H7 (cell line): Measurements from ENCODE around the gene HFE. TPM values are rescaled to one million over a fixed set of nuclear protein-coding genes. Genes with fewer than 3 reads are reported as not detected.
"Not testable (repeated sequence)": the region's sequence is repeated elsewhere in the genome, so short reads cannot be mapped to it uniquely, and the experiment has no call there.

Experiments used
- DNase-seq: peaks from one replicate; pipeline ENCODE4 v3.0.0; 2012
- H3K27me3 ChIP-seq: 2 replicates; pipeline ENCODE4 v1.6.0; 2011; ENCODE audit warnings: mild to moderate bottlenecking, low read length; ENCODE audit not compliant: control insufficient read depth, insufficient read depth
- H3K36me3 ChIP-seq: replicated peaks from 2 replicates; pipeline ENCODE4 v1.5.1; 2011; ENCODE audit warnings: low read length; ENCODE audit not compliant: control insufficient read depth, insufficient read depth
- H3K4me3 ChIP-seq: 2 replicates; pipeline ENCODE4 v1.5.1; 2011; ENCODE audit warnings: low read depth, mild to moderate bottlenecking, control low read depth, low read length, moderate library complexity; ENCODE audit not compliant: insufficient read depth
- total RNA-seq: library from RNA; depleted of rRNA; stranded (reverse); fragments of >200 nt; shearing (Covaris generic); gene quantifications from 2 replicates; pipeline ENCODE4 v1.2.3, GENCODE V29; 2014

HFE gene
- total RNA-seq, 1 experiment from 2014 or later = 0.38 TPM

DNA sequence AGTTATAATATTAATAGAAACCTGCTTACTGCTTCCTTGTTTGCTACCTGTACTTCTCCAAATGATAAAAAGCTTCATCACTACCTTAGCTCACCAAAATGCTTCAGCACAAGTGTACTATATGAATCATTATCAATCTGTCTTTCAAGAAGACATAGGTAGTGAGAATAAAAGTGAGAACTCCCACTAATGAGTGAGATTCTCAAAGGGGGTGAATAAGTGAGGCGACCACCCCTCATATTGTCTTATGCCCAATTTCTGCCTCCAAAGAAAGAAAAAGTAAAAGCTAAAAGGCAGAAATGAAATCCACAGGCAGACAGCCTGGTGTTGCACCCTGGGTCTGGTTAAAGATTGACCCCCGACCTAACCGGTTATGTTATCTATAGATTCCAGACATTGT lies 6.1 kb upstream of the HFE start:
- not testable (repeated sequence) for H3K27me3 ChIP-seq, DNase-seq, H3K4me3 ChIP-seq, H3K36me3 ChIP-seq

DNA sequence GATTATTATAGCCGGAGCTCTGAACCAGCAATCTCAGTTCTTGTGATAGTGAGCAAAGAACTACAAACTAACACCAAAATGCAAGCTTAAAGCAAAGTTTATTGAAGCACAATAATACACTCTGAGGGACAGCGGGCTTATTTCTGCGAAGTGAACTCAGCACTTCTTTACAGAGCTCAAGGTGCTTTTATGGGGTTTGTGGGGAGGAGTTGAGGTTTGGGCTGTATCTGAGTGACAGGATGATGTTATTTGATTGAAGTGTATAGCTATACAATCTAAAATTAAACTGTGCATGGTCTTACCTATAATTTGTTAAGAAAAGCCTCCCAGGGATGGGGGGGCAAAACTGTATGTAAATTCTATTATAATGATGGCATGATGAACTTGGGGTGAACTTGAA lies 1.0 kb upstream of the HFE start:
- DNase-seq = no peak
- H3K36me3 ChIP-seq = no peaks in the 10 kb centered on the region

DNA sequence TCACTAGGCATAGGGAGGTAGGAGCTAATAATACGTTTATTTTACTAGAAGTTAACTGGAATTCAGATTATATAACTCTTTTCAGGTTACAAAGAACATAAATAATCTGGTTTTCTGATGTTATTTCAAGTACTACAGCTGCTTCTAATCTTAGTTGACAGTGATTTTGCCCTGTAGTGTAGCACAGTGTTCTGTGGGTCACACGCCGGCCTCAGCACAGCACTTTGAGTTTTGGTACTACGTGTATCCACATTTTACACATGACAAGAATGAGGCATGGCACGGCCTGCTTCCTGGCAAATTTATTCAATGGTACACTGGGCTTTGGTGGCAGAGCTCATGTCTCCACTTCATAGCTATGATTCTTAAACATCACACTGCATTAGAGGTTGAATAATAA lies 1.1 kb downstream of the HFE start:
- Histone ChIP-seq H3K4me3 (no peak overlapping the region), H3K27me3 (no peaks in the 10 kb centered on the region)

More for the DNA sequence above, 1.0 kb upstream of the HFE start:
- Histone ChIP-seq H3K27me3 (no peaks in the 10 kb centered on the region), H3K4me3 (no peak overlapping the region)

DNA sequence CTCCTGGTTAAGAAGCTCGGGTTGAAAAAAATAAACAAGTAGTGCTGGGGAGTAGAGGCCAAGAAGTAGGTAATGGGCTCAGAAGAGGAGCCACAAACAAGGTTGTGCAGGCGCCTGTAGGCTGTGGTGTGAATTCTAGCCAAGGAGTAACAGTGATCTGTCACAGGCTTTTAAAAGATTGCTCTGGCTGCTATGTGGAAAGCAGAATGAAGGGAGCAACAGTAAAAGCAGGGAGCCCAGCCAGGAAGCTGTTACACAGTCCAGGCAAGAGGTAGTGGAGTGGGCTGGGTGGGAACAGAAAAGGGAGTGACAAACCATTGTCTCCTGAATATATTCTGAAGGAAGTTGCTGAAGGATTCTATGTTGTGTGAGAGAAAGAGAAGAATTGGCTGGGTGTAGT lies 2.0 kb downstream of the HFE start:
- no peak overlapping the region for H3K4me3 ChIP-seq
- DNase-seq = no peak
- no peaks in the 10 kb centered on the region for H3K27me3 ChIP-seq
- H3K36me3 ChIP-seq = no peaks in the 10 kb centered on the region

More for the DNA sequence above, 1.1 kb downstream of the HFE start:
- H3K36me3 ChIP-seq = no peaks in the 10 kb centered on the region
- no peak for DNase-seq

DNA sequence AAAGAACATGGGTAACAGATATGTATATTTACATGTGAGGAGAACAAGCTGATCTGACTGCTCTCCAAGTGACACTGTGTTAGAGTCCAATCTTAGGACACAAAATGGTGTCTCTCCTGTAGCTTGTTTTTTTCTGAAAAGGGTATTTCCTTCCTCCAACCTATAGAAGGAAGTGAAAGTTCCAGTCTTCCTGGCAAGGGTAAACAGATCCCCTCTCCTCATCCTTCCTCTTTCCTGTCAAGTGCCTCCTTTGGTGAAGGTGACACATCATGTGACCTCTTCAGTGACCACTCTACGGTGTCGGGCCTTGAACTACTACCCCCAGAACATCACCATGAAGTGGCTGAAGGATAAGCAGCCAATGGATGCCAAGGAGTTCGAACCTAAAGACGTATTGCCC lies 5.2 kb downstream of the HFE start:
- H3K4me3 ChIP-seq = no peak overlapping the region
- no peaks in the 10 kb centered on the region for H3K27me3 ChIP-seq
- no peak for DNase-seq
- H3K36me3 ChIP-seq = no peaks in the 10 kb centered on the region

DNA sequence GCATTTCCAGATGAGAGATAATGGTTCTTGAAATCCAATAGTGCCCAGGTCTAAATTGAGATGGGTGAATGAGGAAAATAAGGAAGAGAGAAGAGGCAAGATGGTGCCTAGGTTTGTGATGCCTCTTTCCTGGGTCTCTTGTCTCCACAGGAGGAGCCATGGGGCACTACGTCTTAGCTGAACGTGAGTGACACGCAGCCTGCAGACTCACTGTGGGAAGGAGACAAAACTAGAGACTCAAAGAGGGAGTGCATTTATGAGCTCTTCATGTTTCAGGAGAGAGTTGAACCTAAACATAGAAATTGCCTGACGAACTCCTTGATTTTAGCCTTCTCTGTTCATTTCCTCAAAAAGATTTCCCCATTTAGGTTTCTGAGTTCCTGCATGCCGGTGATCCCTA lies 6.8 kb downstream of the HFE start:
- DNase-seq = no peak
- H3K4me3 ChIP-seq = no peak overlapping the region

DNA sequence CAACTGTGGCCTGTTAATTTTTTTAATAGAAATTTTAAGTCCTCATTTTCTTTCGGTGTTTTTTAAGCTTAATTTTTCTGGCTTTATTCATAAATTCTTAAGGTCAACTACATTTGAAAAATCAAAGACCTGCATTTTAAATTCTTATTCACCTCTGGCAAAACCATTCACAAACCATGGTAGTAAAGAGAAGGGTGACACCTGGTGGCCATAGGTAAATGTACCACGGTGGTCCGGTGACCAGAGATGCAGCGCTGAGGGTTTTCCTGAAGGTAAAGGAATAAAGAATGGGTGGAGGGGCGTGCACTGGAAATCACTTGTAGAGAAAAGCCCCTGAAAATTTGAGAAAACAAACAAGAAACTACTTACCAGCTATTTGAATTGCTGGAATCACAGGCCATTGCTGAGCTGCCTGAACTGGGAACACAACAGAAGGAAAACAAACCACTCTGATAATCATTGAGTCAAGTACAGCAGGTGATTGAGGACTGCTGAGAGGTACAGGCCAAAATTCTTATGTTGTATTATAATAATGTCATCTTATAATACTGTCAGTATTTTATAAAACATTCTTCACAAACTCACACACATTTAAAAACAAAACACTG lies 10.1 kb downstream of the HFE start:
- Histone ChIP-seq H3K36me3 (no peaks in the 10 kb centered on the region), H3K27me3 (no peaks in the 10 kb centered on the region), H3K4me3 (no peak overlapping the region)
- peak; percentile 61 for DNase-seq

More for the DNA sequence above, 6.8 kb downstream of the HFE start:
- no peaks in the 10 kb centered on the region for H3K27me3 ChIP-seq
- no peaks in the 10 kb centered on the region for H3K36me3 ChIP-seq

DNA sequence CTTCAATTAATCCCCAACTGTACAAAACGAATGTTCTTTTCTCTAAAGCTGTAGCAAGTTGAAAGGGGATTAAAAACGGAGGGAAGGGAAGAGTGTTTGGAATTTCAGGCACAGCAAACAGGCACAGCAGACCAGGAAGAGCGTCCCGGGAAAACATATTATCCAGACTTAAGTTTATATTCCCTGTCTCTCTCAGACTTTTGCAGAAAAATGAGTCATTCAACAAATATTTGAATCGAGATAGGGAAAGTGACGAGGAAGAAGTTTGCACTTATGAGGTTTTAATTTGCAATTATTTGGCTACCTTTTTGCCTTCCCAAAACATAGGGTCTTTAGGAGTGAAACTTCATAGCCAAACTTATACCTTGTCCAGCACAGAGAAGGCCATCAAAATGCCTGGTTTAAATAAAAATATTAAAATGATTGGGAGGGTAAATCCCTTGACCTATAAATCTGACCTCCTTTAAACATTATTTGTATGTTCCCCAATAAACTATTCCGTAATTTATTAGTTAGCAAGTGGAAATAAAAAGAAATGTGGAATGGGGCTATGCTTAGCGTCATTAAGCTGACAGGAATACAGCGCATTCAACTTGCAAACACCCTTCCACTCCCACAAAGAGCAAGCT lies 16.0 kb downstream of the HFE start:
- H3K4me3 ChIP-seq = no peak overlapping the region
- DNase-seq = no peak
- H3K27me3 ChIP-seq = no peaks in the 10 kb centered on the region
- no peaks in the 10 kb centered on the region for H3K36me3 ChIP-seq

DNA sequence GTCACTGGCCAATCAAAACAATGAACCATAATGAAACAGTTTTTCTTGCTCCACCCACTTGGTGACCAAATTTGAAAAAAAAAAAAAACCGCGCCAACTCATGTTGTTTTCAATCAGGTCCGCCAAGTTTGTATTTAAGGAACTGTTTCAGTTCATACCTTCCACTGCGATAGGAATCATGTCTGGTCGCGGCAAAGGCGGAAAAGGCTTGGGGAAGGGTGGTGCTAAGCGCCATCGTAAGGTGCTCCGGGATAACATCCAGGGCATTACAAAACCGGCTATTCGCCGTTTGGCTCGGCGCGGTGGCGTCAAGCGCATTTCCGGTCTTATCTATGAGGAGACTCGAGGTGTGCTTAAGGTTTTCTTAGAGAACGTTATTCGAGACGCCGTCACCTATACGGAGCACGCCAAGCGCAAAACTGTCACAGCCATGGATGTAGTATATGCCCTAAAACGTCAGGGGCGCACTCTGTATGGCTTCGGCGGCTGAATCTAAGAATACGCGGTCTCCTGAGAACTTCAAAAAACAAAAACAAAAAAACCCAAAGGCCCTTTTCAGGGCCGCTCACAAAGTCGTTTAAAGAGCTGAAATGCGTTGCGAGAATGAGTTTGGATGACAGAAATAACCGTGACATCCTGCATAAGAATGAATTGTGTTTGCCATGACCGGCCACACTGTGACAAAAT lies 16.7 kb downstream of the HFE start:
- DNase-seq = peak; percentile 55
- Histone ChIP-seq H3K36me3 (no peaks in the 10 kb centered on the region), H3K4me3 (peak overlapping the region; percentile 69), H3K27me3 (no peaks in the 10 kb centered on the region)

DNA sequence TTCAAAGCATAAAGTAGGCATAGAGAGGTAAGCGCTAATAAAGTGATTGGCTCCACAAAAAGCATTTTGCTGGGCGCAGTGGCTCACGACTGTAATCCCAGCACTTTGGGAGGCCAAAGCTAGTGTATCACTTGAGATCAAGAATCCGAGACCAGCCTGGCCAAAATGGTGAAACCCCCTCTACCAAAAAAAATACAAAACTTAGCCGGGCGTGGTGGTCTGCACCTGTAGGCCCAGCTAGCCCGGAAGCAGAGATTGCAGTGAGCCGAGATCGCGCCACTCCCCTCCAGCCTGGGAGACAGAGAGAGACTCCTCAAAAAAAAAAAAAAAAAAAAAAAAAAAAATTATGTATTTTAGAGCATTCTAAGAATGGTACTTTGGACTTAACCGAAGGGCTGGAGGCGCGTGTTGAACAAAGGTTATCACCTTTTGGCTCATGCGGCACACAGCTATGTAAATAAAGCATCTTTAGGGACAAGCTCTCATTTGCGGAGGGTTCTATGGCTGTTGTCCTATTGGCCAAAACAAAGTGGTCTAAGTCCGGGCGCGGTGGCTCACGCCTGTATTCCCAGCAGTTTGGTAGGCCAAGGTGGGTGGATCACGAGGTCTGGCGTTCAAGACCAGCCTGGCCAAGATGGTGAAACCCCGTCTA lies 17.4 kb downstream of the HFE start:
- Histone ChIP-seq H3K27me3 (no peaks in the 10 kb centered on the region), H3K4me3 (peak overlapping the region; percentile 69), H3K36me3 (no peaks in the 10 kb centered on the region)
- DNase-seq = no peak

DNA sequence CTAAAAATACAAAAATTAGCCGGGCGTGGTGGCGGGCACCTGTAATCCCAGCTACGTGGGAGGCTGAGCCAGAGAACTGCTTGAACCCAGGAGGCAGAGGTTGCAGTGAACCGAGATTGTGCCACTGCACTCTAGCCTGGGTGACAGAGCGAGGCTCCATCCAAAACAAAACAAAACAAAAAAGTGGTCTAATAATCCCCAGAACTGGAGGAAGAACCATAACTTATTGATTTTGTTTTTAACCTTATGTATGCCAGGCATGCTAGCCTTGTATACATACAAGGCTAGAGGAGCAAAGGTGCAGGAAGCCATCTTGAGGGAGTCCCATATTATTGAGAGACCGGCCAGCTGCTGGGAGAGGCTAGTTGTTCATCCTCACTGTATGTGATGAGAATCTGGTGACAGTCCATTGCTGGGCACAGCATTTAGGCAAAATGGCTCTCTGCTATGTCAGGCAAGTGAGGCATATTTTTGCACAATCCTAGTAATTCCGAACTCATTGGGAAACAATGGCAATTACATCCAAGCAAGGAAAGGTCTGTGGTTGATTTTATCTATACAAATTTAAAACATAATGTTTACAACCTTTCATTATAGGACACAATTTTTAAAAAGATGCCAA lies 18.0 kb downstream of the HFE start:
- no peaks in the 10 kb centered on the region for H3K36me3 ChIP-seq
- no peaks in the 10 kb centered on the region for H3K27me3 ChIP-seq
- DNase-seq = no peak
- no peak overlapping the region for H3K4me3 ChIP-seq

DNA sequence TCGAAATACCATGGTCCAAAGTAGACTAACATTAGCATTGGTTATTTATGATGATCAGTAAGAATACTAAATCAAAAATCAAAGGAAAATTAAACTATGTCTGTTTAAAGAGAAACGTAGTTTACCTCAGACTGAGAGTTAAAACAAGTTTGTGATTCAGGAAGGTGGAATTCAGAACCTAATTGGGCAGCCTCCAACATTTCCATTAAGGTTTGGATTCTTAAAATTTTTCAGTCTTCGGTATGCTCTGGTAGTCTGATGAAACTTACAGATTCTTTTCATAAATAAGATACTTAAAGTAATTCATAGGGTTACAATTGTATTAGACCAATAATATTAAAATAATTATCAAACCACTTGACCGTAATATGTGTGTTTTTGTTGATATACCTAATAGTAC lies 18.6 kb downstream of the HFE start:
- no peaks in the 10 kb centered on the region for H3K36me3 ChIP-seq
- no peak for DNase-seq
- H3K27me3 ChIP-seq = no peaks in the 10 kb centered on the region
- H3K4me3 ChIP-seq = no peak overlapping the region

DNA sequence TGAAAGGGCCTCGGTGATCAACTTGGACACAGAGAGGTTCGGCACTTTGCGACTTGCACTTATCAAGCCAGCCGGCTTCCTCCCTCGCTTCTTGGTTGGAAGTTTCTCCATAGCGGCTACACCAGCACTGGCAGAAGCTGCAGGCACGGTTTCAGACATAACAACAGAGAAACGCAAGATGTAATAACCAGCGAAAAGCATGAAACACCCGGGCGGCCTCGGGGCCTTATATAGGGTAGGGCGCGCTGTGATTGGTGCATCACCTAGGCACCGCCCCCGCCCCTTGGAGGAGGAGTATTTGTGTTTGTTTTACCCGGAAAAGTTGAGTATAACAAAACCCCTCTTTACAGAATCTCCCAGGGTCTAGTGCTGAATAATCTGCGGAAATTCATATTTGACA lies 20.7 kb downstream of the HFE start:
- Histone ChIP-seq H3K4me3 (no peak overlapping the region), H3K36me3 (no peaks in the 10 kb centered on the region), H3K27me3 (no peaks in the 10 kb centered on the region)
- DNase-seq = no peak

DNA sequence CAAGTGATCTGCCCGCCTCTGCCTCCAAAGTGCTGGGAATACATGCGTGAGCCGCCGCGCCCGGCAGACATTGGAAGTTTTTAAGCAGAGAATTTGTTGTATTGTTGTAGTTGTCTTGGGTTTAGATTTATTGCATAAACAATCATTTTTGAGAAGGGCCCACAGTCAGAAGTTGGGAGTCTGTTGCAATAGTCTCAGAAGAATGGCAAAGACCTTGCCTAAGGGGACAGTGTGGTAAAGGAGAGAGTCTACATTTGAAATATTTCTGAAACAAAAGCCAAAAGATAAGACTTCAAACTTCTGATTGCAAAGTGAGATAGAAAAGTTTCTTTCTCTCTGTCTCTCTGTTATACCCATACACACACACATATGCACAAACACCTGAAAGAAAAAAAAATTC lies 22.5 kb downstream of the HFE start:
- no peak overlapping the region for H3K4me3 ChIP-seq
- no peak for DNase-seq
- H3K36me3 ChIP-seq = no peaks in the 10 kb centered on the region
- no peaks in the 10 kb centered on the region for H3K27me3 ChIP-seq
